MM.1S (cell line): ENCODE measurements around the gene TNPO3.

ENCODE experiments used
- CTCF ChIP-seq: fragments of 300-600 bp; sonication (generic); IDR thresholded peaks from 2 replicates; pipeline ENCODE4 v1.5.1; 2016; ENCODE audit warnings: antibody characterized with exemption, low read length, mixed read lengths
- EZH2 ChIP-seq: fragments of 300-600 bp; sonication (generic); optimal IDR thresholded peaks from 2 replicates; pipeline ENCODE3; 2017; ENCODE audit warnings: low read depth, mild to moderate bottlenecking, antibody characterized with exemption, low read length, mixed read lengths
- EZH2phosphoT487 ChIP-seq: fragments of 300-600 bp; sonication (generic); IDR thresholded peaks from 2 replicates; pipeline ENCODE4 v1.6.1; 2018; ENCODE audit warnings: antibody characterized with exemption, low read length

- TF ChIP-seq CTCF, result no peak
- TF ChIP-seq EZH2phosphoT487, result no peak
- TF ChIP-seq EZH2, result no peak
Observed at GRCh38 chr7:128919241-128919640, 135.7 kb downstream of the TNPO3 start.
